Hematopoietic multipotent progenitor cell treated with erythropoietin and hydrocortisone succinate and interleukin-3 and kit ligand, for 8 days (in vitro differentiated cells): Measurements from ENCODE around the gene ACSBG1.
A peak's percentile ranks its signal among the peaks of the same experiment; 100 is the strongest.

Experiments
- DNase-seq: peaks from one replicate; pipeline ENCODE4 v3.0.0-alpha.2; 2015

ACSBG1 gene

DNA sequence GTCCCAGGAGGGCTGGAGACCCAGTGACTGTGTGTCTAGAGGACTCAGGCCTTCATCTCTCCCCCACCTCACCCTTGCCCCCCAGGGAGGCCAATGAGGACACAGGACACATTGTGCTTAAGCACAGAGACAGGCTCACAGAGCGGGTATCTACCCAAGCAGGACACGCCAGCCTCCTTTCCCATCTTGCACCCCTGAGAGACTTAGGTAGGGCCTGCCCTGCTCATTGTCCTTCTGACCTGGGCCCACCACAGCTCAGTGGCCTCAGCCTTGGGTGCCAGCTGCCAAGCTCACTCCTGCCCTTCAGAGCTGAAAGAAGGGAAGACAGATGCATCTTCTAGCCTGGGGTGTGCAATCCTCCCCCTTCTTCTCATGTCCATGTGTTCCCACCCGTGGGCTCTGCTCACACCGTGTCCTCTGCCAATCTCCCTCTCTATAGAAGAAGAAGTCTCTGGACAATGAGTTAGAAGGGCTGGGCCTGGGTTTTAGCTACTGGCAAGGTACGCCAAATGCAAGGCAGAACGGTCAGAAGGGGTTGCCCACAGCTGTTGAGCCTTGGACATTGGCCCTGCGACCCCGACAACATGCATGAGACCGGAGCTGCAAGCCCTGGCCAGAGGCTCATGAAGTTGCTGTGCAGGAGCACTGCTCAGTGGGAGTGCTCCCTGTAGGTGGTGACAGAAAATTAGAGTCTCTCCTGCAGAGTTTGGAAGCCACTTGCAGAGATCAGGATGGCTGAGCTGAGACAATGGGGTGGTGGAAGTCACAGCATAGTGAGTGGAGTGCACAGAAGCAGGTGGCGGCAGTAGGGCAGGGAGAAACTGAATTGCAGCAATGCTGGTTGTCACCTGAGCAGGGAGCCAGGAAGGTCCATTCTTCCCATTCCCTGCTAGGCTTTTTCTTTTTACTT lies 32.8 kb downstream of the ACSBG1 start:
- no peak for DNase-seq

DNA sequence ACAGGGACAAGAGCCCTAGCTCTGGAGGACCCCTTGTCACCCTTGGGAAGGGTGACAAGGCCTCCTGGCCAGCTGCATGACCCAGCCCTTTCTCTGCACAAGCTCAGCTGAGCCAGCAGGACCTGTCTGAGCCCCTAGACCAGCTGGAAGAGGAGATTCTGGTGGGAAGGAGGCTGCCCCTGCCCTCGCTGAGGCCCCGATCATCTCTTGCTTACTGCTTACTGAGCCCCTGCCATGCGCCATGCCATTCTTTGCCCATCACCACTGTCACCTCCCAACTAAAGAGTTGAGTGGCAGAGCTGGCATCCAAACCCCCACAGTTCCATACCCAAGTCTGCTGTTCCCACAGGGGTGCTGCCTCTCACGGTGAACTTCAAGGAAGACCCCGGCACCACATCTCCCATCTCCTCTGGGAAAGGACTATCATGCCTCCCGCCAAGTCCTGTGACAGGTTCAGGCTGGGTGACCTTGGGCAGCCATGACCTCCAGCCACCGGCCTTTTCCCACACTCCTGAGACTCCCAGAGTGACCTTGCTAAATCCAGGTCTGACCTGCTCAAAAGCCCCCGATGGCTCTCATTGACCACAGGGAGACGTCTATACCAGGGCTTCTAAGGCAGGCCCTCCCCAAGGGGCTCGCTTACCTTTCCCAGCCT lies 34.0 kb downstream of the ACSBG1 start:
- no peak for DNase-seq

DNA sequence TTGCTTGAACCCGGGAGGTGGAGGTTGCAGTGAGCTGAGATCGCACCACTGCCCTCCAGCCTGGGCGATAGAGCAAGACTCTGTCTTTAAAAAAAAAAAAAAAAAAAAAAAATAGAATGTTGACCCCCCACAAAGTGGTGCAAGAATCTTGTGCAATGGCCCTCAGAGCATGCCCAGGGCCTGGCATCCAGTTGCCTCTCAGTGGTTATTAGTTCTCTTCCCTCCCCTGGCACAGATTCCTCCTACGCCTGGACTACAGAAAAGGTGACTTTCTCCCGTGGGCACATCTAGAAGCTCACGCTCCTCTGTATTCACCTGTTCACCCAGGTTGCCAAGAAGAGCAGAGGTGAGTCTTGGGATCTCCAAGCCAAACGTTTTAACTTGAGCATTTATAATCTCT lies 36.7 kb downstream of the ACSBG1 start:
- DNase-seq: no peak

DNA sequence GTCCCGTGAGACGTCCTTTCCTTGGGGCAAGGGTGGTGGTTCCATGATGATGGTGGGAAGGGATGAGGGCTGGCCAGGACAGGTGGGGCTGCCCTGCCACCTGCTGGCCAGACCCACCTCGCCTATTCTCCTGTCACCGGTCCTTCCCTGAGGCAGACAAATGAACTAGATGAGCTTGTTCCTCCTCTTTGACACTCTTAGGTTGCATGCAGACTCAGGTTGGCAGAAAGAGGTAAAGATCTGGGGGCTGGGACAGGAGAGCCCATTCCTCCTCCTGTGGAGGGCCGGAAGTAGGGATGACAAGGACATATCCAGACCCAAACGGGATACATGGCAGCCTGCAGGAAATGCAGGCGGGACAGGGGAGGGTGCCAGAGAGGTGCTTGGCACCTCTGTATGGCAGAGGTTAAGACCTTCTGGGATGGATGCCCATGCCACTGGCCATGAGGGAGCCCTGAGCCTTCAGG lies 38.6 kb downstream of the ACSBG1 start:
- peak; percentile 52 for DNase-seq

DNA sequence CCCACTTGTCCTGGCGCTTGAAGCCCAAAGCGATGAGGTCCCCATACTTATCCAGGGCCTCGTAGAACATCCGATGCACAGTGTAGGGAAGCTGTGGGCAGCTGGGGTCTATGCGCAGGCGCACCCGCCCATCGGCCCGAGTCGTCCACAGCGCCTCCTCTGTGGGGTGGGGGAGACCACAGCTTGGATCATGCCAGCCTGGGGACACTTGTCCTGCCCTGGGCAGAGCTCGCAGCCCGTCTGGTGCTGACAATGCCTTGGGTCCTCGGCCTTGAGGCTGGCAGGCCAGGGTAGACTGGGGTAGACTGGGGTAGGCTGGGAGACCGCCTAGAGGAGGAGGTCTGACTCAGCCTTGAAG lies 39.8 kb downstream of the ACSBG1 start:
- no peak for DNase-seq

DNA sequence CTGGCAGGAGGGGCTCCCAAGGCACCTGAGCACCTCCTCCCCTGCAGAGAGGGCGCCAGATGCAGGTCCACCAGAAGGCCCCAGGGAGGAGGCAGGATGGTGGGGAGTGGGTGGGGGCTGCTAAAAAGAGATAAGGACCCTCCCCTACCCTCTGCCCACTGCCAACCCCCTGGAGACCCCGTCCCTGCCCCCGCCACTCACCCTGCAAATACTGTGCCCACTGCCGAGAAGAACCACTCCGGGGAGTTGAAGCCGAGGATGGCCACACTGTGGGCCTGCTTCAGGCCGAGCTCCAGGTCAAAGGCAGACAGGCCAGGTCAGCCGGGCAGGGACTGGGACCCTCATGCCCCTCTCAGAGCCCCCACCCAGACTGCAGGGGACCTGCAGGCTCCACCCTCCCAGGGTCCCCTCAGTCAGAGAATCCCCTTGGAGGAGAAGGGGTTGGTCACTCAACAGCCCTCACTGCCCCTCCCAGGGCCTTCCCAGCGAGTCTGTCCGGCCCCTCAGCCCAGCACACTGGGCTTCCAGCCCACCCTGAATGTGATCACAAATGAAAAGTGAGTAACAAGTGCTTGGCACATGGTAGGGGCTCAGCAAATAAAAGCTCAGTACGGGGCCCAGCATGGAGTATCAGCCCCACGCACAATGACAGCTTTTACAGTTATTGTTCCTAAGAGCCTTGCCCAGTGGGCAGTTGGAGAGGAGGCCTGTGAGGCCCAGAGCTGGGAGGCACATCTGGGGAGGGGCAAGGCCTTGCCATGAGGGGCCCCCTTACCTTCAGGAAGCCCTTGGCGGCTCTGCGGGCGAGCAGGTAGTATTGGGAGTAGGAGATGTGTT lies 40.4 kb downstream of the ACSBG1 start:
- no peak for DNase-seq

DNA sequence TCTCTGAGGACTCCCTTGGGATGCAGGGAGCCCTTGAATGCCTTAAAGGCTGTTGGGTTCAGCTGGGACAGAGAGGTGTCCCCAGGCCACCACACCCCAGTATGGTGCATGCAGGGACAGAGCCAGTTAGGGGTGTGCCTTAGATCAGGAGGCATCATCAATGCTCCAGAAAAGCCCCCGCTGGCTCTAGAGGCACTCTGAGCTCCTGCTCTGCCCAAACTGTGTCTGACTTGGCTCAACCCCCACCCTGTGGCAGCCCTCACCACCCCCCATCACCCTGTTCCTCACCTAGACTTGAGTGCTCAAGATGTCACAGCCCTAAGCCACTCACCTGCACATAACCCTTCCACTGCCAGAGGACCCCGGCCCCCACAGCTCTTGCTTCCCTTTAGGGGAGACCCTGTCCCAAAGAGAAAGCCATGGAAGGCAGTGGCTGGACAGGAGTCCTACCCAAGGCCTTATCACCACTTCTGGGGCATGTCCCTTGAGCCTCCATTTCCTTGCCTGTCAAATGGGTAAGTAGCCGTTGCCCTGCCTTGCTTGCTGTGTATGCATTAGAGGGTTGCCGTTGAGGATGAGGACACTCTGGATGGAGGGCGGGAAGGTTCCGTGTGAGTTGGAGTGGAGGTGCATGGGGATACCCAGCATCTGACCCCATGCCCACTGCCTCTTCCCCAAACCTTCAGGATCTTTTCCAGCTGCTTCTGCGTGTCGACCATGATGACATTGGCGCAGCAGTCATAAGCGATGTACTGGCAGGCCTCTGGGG lies 41.4 kb downstream of the ACSBG1 start:
- no peak for DNase-seq

DNA sequence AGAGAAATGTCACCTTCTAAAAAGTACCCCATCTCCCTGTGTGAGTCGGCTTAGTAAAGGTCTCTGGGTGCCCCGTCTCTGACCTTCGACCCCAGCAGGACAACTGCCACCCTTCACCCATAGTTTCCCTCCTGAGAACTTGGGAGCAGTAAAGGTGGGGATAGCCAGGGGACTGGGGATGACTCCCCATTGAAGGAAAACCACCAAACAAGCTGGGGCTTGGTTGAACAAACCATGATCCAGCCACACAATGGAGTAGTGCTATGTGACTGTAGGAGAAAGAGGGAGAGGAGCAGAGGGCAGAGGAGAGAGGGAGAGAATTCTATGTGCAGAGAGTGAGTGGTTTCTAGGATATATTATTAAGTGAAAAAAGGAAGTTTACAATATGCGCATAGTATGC lies 51.5 kb downstream of the ACSBG1 start:
- DNase-seq: no peak

DNA sequence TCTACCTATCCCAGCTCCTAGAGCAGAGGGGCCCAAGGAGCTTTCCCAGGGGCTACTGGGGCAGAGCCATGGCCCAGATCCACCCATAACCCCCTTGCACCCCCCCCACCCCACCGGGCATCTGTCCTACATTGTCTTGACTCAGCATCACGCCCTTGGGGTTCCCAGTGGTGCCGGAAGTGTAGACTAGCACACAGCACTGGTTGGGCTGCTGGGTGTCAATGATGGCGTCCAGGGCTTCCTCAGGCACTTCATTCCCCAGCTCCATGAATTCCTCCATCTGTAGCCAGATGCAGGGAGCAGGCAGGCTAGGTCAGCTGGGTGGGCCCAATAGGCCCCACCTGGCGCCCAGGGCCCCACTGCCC lies 52.0 kb downstream of the ACSBG1 start:
- no peak for DNase-seq

DNA sequence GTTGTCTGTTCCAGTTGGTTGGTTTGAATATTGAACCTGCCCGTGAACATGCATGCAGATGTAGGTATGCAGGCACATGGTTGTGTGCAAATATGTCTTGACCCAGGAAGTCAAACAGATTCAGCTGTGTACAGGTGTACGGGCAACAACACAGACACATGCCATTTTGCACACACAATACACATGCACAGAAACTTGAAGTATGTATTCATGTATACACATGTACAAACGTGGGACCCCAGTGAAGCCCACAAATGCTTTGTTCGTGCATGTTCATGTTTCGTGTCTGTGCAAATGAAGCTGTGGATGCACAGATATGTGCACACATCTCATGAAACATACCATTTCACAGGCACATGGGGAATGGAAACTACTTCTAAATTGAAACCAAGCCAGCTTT lies 54.5 kb downstream of the ACSBG1 start:
- no peak for DNase-seq

DNA sequence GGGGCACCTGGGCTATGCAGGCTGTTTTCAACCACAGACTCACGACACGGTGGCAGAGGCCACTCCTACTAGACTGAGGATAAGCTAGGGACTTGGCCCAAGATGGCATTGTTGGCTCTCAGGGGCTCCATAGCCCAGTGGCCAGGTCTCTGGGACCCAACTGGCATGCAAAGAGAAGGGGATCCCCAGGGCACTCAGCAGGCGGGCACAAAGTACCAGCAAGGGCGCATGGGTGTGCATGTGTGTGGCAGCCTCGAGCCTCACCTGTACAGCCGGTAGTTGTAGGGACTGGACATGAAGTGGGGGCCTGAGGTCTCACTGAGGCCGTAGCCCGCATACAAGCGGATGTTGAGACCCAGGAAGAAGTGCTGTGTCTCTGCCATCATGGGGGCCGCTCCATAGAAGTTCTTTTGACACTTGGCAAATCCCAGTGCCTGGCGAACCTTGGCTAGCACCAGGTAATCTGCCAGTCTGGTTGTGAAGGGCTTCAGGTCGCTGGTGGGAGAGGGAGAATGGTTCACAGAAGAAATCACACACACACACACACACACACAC lies 55.0 kb downstream of the ACSBG1 start:
- no peak for DNase-seq

DNA sequence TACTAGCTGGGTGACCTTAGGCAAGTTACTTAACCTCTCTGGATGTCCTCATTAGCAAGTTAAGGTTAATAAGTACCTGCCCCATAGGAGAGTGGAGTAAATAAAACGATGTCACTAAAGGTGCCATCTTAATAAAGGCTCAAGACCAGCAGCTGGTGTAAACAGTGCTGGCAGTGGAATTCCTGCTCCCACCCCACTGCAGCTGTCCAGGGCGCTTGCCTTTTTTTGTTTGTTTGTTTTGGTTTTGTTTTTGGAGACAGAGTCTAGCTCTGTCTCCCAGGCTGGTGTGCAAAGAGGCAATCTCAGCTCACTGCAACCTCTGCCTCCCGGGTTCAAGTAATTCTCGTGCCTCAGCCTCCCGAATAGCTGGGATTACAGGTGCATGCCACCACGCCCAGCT lies 56.3 kb downstream of the ACSBG1 start:
- DNase-seq: no peak

DNA sequence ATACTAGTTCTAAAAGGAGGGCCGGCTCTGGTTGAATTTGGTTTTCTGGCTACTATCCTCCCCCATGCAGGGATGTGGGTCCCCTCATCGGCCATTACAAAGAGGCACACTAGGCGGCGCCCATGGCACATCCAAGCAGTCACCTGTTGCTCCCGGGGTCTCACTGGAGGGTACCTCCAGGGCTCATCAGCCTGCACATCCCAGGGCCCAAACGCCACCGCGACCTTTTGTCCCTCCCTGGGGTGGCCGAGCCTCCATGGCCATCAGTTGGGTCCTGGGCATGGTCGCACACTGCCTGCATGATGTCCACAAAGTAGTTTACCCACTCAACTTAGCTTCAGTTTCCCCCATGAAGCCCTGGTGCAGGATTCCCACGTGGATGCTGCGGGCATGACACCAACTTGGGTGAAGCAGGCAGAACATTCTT lies 56.9 kb downstream of the ACSBG1 start:
- DNase-seq: peak; percentile 40

DNA sequence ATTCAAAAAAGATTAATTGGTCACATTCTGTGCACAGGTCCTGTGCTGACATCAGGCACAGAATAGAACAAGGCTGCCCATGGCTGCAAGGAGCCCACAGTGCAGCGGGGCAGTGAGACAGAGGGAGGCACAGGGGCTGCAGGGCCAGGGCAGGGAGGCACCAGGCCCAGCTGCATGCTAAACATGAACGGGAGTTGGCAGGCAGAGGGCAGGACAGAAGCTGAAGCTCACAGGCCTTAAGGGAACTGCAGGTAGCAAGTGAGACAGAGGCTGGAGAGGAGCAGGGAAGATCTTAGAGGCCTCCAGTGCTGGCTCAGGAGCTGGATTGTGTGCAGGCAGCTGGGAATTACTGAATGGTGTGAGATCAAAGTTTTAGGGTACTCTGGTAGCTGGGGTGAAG lies 59.0 kb downstream of the ACSBG1 start:
- no peak for DNase-seq

DNA sequence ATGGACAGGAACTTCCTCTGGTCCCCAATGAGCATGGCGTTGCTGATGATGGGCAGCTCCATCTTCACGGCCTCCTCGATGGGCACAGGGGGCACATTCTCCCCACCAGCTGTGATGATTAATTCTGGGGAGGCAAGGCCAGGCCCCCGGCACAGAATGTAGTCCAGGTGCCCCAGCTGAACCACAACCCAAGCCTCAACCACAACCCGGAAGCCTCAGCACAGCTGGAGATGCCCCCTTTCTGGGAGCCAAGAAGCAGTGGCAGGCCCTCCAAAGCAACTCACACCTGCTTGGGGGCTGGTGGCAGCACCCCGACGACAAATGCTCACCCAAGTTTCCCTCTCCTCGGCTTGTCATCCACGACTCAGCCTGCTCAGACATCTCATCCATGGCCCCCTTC lies 60.0 kb downstream of the ACSBG1 start:
- DNase-seq: no peak

DNA sequence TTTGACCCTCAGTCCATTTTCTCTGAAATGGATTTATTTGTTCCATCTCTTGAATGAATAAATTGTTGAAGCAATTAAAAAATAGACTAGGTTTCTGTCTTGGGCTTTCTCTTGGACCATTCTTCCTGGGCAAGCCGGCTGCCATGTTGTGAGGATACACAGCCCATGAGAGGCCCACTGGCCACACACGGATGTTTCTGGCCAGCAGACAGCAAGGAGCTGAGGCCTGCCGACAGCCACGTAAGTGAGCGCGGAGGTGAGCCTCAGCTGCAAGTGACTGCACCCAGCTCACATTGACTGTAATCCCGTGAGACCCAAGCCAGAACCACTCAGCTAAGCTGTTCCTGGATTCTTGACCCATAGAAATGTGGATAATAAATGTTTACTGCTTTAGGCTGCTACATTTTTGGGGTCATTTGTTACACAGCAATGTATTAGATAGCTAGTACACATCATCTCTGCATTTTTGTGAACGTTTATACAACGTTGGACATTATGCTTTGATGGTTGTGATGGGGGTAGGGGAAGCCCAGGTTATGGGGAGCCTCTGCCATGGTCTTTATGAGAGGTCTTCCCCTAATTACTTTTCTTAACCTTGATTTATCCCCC lies 62.4 kb downstream of the ACSBG1 start:
- no peak for DNase-seq

DNA sequence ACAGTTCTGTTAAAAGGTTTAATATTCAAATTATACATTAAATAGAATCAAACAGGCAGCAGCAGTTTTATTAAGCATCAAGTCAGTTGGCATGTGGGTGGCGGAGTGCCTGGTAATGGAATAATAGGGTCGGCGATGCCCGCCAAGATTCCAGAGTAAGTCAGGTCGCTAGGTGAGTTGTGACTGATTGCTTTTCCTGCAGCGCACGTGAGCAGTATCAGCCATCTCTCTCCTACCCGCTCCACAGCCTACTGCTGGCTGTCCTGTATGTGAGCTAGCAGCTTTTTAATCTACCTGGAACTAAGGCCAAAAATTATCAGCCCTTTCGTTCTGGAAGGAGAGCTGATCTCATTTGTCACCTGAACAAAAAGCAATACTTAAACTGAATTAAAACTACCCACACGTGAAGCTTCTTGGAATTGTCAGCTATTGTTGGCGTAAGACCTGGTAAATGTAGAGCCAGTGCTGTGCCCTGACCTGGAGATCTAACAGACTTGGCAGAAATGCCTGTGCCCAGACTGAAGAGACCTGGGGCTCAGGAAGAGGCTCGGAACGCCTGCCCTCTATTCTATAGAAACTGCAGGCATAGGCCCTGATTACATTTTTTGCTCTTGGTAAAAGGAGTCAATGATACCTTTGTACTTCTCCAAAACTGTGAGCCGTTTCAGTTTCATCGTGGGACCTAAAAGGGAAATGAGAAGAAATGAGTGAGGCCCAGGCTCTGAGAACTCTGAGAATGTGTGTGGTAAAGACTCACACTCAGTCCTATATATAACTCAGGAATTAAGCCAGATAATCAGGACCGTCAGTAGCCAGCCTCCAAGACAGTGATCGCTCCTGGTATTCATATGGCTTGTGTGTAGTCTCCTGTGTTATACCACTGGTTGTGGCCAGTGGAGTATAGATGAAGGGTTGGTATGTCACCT lies 63.3 kb downstream of the ACSBG1 start:
- no peak for DNase-seq

DNA sequence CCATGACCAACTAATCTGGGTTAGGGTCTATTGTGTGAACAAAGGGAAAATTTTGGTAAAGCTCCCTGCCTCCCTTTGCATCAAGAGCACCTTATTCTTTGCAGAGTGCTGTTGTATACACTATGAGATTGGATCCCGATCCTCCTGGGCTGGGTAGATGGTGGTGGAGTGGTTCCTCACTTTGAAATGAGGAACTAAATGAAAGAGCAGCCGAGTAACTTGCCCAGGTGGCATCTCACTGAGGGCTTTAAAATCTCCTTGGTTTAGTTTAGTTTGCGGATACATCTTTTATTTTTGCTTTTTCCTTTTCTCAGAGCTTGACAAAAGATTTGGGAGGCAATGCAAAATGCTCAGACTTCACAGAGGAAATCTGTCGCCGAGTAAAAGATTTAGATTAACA lies 65.8 kb downstream of the ACSBG1 start:
- DNase-seq: no peak

DNA sequence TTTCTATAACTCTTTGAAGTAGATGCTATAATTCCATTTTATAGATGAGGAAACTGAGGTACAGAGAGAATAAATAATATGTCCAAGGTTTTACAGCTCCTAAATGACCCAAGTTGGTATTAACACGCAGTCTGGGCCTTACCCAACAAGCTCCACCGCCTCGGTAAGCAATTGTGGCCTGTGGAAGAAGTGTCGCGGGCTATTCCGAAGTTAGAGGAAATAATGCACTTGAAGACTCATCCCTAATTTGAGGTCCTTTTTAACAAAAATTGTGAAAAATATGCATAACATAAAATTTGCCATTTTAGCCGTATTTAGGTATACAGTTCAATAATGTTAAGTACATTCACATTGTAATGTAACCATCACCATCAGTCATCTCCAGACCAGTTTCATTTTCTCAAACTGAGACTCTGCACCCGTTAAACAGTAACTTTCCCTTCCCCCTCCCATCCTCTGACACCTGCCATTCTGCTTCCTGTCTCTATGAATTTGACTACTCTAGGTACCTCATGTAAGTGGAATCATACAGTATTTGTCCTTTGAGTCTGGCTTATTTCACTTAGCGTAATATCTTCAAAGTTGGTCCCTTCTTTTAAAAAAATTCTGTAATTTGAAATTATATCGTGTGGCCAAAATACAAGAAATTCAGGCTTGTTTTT lies 67.0 kb downstream of the ACSBG1 start:
- DNase-seq: no peak

DNA sequence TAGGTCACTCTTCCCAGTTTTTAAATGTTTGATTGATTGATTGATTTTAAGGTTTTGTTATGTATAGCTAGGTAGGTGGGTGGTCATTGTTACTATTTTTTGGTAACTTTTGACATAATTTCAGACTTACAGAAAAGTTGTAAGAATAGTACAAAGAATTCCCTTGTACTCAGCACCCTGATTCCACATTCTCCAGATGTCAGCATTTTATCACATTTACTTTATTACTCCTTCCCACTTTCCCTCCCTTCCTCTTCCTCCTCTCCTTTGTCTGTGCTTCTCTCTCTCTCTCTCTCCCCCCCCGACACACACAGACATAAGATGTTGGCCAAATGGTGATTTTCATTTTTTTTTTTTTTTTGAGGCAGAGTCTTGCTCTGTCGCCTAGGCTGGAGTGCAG lies 70.4 kb downstream of the ACSBG1 start:
- DNase-seq: no peak
